ENCODE measurements around the gene RBBP7. TPM values are rescaled to one million over a fixed set of nuclear protein-coding genes. Genes with fewer than 3 reads are reported as not detected.

The RBBP7 gene
- 10 to 100 TPM; 62.9 to 88.8 (median 66.0) TPM for total RNA-seq

DNA sequence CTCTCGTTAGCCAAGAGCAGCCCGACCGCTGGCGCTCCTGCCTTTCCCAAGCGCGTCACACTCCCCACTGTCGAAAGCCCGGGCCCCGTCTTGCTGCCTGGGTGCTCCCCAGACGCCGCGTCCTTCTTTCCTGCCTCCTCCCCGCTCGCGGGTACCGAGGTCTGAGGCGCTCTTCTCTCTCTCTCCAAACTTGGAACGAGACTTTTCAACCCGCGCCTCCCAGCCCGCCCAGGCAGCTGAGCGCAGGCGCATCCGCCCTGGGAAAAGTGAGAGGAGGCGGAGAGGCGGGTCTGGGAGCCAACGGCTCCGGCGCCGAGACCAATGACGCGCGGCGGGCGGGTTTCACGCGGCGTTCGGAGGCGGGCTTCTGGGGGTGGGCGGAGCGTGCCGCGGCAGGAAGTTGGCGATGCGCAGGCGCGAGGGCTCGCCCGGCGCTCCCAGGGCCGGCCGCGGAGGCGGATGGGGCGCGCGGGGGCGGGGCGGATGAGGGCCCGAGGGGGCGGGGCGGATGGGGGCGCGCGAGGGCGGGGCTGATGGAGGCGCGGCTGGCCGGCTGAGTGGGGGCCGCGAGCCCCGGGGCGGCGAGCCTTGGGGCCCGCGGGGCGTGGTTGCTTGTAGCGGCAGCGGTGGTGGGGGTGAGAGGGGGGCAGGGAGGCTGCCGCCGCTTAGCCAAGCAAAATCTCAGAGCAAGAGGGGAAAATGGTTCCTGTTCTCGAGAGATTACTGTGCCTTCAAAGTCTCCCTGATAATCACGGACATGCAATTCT, at the start of gene RBBP7:
RBBP7 (minus strand) TSS at position 268 of the 767 bp plus-strand sequence. CDS start 309 bp downstream, outside the sequence.
- peak; percentile 91 to 95 for DNase-seq (ENCODE audit: low spot score in 2 of 2)
- Histone ChIP-seq H3K27ac (peak within 1 kb of the TSS; percentile 90), H3K9me3 (no peaks in the 10 kb centered on the region), H3K4me1 (peaks cover 15% of the 10 kb centered on the region), H3K36me3 (no peaks in the 10 kb centered on the region), H3K4me3 (peak within 1 kb of the TSS; percentile 69), H3K27me3 (no peaks in the 10 kb centered on the region)
- TF ChIP-seq POLR2AphosphoS5 (IDR thresholded peaks at IDR 0.05) = peak in 2 of 3 donors; percentile 18 to 47
- TF ChIP-seq POLR2A (IDR thresholded peaks at IDR 0.05) = peak; percentile 73 to 81
- TF ChIP-seq, protein P1, sequence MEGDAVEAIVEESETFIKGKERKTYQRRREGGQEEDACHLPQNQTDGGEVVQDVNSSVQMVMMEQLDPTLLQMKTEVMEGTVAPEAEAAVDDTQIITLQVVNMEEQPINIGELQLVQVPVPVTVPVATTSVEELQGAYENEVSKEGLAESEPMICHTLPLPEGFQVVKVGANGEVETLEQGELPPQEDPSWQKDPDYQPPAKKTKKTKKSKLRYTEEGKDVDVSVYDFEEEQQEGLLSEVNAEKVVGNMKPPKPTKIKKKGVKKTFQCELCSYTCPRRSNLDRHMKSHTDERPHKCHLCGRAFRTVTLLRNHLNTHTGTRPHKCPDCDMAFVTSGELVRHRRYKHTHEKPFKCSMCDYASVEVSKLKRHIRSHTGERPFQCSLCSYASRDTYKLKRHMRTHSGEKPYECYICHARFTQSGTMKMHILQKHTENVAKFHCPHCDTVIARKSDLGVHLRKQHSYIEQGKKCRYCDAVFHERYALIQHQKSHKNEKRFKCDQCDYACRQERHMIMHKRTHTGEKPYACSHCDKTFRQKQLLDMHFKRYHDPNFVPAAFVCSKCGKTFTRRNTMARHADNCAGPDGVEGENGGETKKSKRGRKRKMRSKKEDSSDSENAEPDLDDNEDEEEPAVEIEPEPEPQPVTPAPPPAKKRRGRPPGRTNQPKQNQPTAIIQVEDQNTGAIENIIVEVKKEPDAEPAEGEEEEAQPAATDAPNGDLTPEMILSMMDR (IDR thresholded peaks at IDR 0.05) = no peak
- WGBS = 4% methylated on average over 13 of the region's 84 CpGs

DNA sequence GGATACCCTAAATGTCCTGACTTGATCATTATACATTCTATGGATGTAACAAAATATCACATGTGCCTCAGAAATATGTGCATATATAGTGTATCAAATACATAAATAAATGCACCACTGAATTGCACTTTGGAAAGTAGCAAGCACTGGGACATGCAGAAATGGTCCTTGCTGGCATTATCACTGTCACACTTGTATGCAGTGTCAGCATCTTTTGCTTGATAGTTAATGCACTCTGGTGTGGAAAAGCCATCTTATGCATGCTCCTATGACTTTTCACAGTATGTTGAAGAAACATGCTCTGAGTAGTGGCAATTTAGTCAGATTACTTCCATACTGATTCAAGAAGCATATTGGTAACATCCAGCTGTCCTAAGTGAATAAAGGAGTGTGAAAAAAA, 48.8 kb upstream of the RBBP7 start:
- Histone ChIP-seq H3K4me3 (no peak overlapping the region), H3K27me3 (no peaks in the 10 kb centered on the region)
- no peak for TF ChIP-seq POLR2AphosphoS5 (IDR thresholded peaks at IDR 0.05)
- no peak for TF ChIP-seq EP300 (IDR thresholded peaks at IDR 0.05)
- TF ChIP-seq, protein P1 (IDR thresholded peaks at IDR 0.05) = no peak
- TF ChIP-seq POLR2A (IDR thresholded peaks at IDR 0.05) = no peak

DNA sequence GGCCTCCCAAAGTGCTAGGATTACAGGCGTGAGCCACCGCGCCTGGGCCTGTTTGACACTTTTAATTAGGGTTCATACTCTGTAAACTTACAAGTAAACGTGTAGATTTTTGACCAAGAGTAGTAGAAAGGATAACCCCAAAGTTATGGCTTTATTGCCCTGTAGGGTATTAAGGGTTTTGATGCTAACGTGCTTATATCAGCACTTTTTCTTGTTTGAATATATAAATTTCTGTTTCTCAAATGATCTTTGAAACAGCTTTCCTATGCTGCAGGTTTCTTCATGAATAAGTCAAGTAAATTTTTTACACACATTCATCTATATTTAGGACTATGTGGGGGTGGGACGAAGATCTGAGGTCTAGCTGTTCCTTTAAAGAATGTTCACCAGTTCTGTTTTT, 47.0 kb upstream of the RBBP7 start:
- no peaks in the 10 kb centered on the region for H3K36me3 ChIP-seq
- WGBS = 86% methylated on average over 6 of the region's 6 CpGs
- H3K9me3 ChIP-seq = no peaks in the 10 kb centered on the region
- H3K27me3 ChIP-seq = no peaks in the 10 kb centered on the region
- H3K4me3 ChIP-seq = no peak overlapping the region
- no peak overlapping the region for H3K27ac ChIP-seq
- H3K4me1 ChIP-seq = no peaks in the 10 kb centered on the region
- TF ChIP-seq, protein P1 (IDR thresholded peaks at IDR 0.05) = no peak
- TF ChIP-seq POLR2AphosphoS5 (IDR thresholded peaks at IDR 0.05) = no peak
- no peak for DNase-seq (ENCODE audit: low spot score in 2 of 2)

More for the DNA sequence above, 48.8 kb upstream of the RBBP7 start:
- DNase-seq (ENCODE audit: low spot score in 2 of 2) = no peak
- H3K9me3 ChIP-seq = no peaks in the 10 kb centered on the region
- no peak overlapping the region for H3K27ac ChIP-seq
- H3K4me1 ChIP-seq = no peaks in the 10 kb centered on the region
- H3K36me3 ChIP-seq = no peaks in the 10 kb centered on the region

DNA sequence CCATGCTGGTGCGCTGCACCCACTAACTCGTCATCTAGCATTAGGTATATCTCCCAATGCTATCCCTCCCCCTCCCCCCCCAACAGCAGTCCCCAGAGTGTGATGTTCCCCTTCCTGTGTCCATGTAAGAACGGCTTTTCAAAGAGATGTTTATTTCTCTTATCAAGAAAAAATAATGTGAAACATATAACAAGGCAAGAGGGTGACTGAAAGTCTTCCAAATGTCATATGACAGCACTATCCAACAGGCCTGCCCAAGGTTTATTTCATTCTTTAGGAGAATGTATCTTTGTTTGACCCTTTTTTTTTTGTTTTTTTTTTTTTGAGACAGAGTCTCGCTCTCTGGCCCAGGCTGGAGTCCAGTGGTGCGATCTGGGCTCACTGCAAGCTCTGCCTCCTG, 46.4 kb upstream of the RBBP7 start:
- TF ChIP-seq POLR2AphosphoS5 (IDR thresholded peaks at IDR 0.05) = no peak
- TF ChIP-seq EP300 (IDR thresholded peaks at IDR 0.05) = no peak
- TF ChIP-seq, protein P1 (IDR thresholded peaks at IDR 0.05) = no peak
- no peak for TF ChIP-seq POLR2A (IDR thresholded peaks at IDR 0.05)
- Histone ChIP-seq H3K27ac (no peak overlapping the region), H3K4me1 (no peaks in the 10 kb centered on the region), H3K36me3 (no peaks in the 10 kb centered on the region), H3K27me3 (no peaks in the 10 kb centered on the region), H3K9me3 (no peaks in the 10 kb centered on the region), H3K4me3 (no peak overlapping the region)
- 77% methylated on average over 5 of the region's 5 CpGs for WGBS
- DNase-seq (ENCODE audit: low spot score in 2 of 2) = no peak

DNA sequence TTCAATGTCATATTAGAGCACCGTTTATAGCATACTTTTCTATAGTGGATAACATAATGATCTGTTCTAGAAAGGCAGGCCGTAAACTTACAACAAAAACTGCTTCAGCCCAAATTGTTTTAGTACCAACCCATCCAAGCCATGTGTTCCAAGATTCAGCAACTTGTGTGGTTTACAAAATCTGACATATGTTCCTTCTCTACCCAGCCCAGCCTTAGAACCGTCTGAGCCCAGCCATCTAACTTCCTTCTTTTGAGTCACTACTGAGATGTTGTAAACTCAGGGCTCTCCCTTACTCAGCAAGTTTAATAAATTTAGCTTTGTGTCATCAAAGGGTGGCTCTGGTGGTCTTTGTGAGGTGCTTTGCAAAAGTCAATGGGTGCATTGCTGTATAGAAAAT, 43.9 kb upstream of the RBBP7 start:
- Histone ChIP-seq H3K27me3 (no peaks in the 10 kb centered on the region), H3K4me1 (no peaks in the 10 kb centered on the region), H3K36me3 (no peaks in the 10 kb centered on the region), H3K9me3 (no peaks in the 10 kb centered on the region), H3K27ac (no peak overlapping the region), H3K4me3 (no peak overlapping the region)
- no peak for TF ChIP-seq EP300 (IDR thresholded peaks at IDR 0.05)
- WGBS = 75% methylated on average over 3 of the region's 3 CpGs
- no peak for DNase-seq (ENCODE audit: low spot score in 2 of 2)

All from suprapubic skin (tissue), 4 donors.